Heart right ventricle (tissue), 16 donors: ENCODE results near the gene KSR2. TPM values are rescaled to one million over a fixed set of nuclear protein-coding genes. Genes with fewer than 3 reads are reported as not detected.

Source experiments
- ATAC-seq, 8 donors: fragments of 200-7000 bp; cut with Tn5 transposase; one replicate each; pipeline ENCODE4 v1.9.1; 2020; ENCODE audit warnings: mild to moderate bottlenecking in 8 of 8, moderate library complexity in 8 of 8, moderate number of reproducible peaks in 1 of 8
- DNase-seq, 2 donors: peaks; one replicate each; pipeline ENCODE4 v3.0.0-alpha.2; 2020
- H3K27ac ChIP-seq, 10 donors: fragments of 200-600 bp; sonication (generic) in 2 of 10; one replicate each; pipeline versions ENCODE4 v1.5.0 to v1.8.0; 2020 to 2022; ENCODE audit warnings: mild to moderate bottlenecking in 3 of 10
- H3K27me3 ChIP-seq, 7 donors: fragments of 200-600 bp; one replicate each; pipeline ENCODE4 v1.8.0; 2021 to 2022; ENCODE audit warnings: mild to moderate bottlenecking in 2 of 7
- H3K36me3 ChIP-seq, 9 donors: fragments of 200-600 bp; sonication (generic) in 1 of 9; one replicate each; pipeline versions ENCODE4 v1.5.0 to v1.8.0; 2020 to 2022; ENCODE audit warnings: mild to moderate bottlenecking in 2 of 9
- H3K4me1 ChIP-seq, 9 donors: fragments of 200-600 bp; sonication (generic) in 1 of 9; one replicate each; pipeline versions ENCODE4 v1.5.0 to v1.8.0; 2020 to 2022; ENCODE audit warnings: mild to moderate bottlenecking in 4 of 9
- H3K4me3 ChIP-seq, 10 donors: fragments of 200-600 bp; sonication (generic) in 2 of 10; one replicate each; pipeline versions ENCODE4 v1.5.0 to v1.8.0; 2020 to 2022; ENCODE audit warnings: mild to moderate bottlenecking in 7 of 10, moderate library complexity in 2 of 10
- H3K9me3 ChIP-seq, 11 donors: fragments of 200-600 bp in 10 of 11; sonication (generic) in 2 of 11; one replicate each; pipeline versions ENCODE4 v1.5.0 to v1.8.0; 2013 to 2022; ENCODE audit warnings: mild to moderate bottlenecking in 2 of 11, control low read depth in 1 of 11, moderate library complexity in 1 of 11
- WGBS, 2 donors: extraction: QIAGEN DNeasy Blood & Tissue Kit; methylation state at CpG; one replicate each; pipeline ENCODE4 v1.1.7; 2013; ENCODE audit warnings: inconsistent platforms in 1 of 2; 5-methylcytosine and 5-hydroxymethylcytosine counted together
- intact Hi-C, 10 donors: fragments of 100-400 bp; cut with DNase I; formaldehyde crosslinking; loops; one replicate each; pipeline versions ENCODE4 v1.11.1 to v1.14.2; 2022
- polyA plus RNA-seq, 2 donors: library from polyadenylated mRNA; stranded (reverse); fragments of 200-250 nt; gene quantifications; one replicate each; pipeline ENCODE4 v1.2.3, GENCODE V29; 2013
- total RNA-seq, 10 donors: library from RNA; stranded (reverse); fragmentation: NEBNext Ultra II Directional in 3 of 10; extraction: Animal tissue kit (Norgen Biotek cat#: 25700) in 3 of 10; gene quantifications; one replicate each; pipeline versions ENCODE4 v1.2.1 to v1.2.4, GENCODE V29; 2021 to 2023
- TF ChIP-seq, protein P1 (sequence below), 9 donors: fragments of 200-600 bp; sonication (generic) in 2 of 9; IDR thresholded peaks; one replicate each; pipeline versions ENCODE4 v1.5.0 to v1.8.0; 2021 to 2022; ENCODE audit warnings: antibody characterized with exemption in 9 of 9, mild to moderate bottlenecking in 5 of 9, moderate library complexity in 1 of 9
- donor health status: Arrhythmogenic right ventricular cardiomyopathy.
- donor health status: ischemic (EF 13 %, LVEDD 7.1; RV severe dilation, severe dysfunction).
- donor health status: healthy with polysubstance abuse.
- donor health status: DM: no; HTN: yes; CAD: no.
- donor health status: DM: no; HTN: no; CAD: no.
- donor health status: ischemic (EF 25% LVEDD 6.9; RV normal size, moderate dysfunction).
- donor health status: ischemic (EF 25% LVEDD 5.7; RV mildly dilated, moderate dysfunction).
- donor health status: healthy.
- donor health status: DM: yes; HTN: yes; CAD: no.
- donor health status: Ischemic cardiomyopathy.
- donor health status: ischemic (EF 35%, LVEDD 5.7; RV mildly dilated, moderate dysfunction).
- donor health status: nonischemic (EF 11% LVEDD 7.7; RV severe dilation, severe dysfunction).
- donor health status: DM: yes; HTN: yes; CAD: no.
- donor health status: PGD.
- donor health status: ischemic (EF 29% LVEDD 5.4; RV normal size, mild dysfunction).
- donor health status: nonischemic (EF 23%, LVEDD 6.1; RV moderate dilation, normal function).

Gene KSR2
- total and polyA plus RNA-seq, 12 donors = 0.02 TPM; not detected in 9

DNA sequence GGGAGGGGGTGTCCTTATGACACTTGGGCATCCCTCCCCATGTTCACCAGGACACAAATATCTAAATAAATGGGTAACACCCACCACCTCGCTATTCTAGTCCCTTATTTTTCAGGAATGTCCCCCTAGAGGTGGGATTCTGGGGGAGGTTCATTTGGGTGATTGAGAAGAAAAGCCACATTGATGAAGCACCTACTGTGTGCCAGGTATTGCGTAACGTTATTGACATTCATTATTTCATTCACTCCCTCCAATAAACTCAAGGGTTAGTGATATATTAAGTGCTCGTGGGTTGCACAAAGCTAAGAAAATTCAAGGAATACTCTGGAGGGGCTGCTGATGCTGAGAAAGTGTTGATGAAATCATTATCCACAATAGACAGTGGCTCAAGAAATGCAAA, 514.8 kb downstream of the KSR2 start:
- H3K4me3 ChIP-seq = no peak overlapping the region
- H3K36me3 ChIP-seq = no peaks in the 10 kb centered on the region
- intact Hi-C loops = no loop called here
- DNase-seq = no peak
- TF ChIP-seq, protein P1, sequence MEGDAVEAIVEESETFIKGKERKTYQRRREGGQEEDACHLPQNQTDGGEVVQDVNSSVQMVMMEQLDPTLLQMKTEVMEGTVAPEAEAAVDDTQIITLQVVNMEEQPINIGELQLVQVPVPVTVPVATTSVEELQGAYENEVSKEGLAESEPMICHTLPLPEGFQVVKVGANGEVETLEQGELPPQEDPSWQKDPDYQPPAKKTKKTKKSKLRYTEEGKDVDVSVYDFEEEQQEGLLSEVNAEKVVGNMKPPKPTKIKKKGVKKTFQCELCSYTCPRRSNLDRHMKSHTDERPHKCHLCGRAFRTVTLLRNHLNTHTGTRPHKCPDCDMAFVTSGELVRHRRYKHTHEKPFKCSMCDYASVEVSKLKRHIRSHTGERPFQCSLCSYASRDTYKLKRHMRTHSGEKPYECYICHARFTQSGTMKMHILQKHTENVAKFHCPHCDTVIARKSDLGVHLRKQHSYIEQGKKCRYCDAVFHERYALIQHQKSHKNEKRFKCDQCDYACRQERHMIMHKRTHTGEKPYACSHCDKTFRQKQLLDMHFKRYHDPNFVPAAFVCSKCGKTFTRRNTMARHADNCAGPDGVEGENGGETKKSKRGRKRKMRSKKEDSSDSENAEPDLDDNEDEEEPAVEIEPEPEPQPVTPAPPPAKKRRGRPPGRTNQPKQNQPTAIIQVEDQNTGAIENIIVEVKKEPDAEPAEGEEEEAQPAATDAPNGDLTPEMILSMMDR (IDR thresholded peaks at IDR 0.05) = no peak
- no peak for ATAC-seq
- no peaks in the 10 kb centered on the region for H3K4me1 ChIP-seq
- peaks cover 0 to 7% (median 0%) of the 10 kb centered on the region in 11 donors for H3K9me3 ChIP-seq
- no peak overlapping the region for H3K27ac ChIP-seq
- WGBS, 2 donors = 79 to 82% methylated on average over 4 of the region's 4 CpGs
- H3K27me3 ChIP-seq = peaks cover 0 to 10% (median 0%) of the 10 kb centered on the region in 7 donors

- H3K36me3 ChIP-seq = no peaks in the 10 kb centered on the region
- H3K9me3 ChIP-seq = peaks cover 0 to 7% (median 0%) of the 10 kb centered on the region in 11 donors
- H3K4me3 ChIP-seq = no peak overlapping the region
- no peaks in the 10 kb centered on the region for H3K4me1 ChIP-seq
- DNase-seq = no peak
- peaks cover 0 to 13% (median 0%) of the 10 kb centered on the region in 7 donors for H3K27me3 ChIP-seq
- intact Hi-C loops = no loop called here
- no peak for ATAC-seq
- TF ChIP-seq, protein P1 (IDR thresholded peaks at IDR 0.05) = no peak
- H3K27ac ChIP-seq = no peak overlapping the region
- 30 to 45% methylated on average over 6 of the region's 6 CpGs for WGBS, 2 donors
These were observed 516.7 kb downstream of the KSR2 start for GRCh38 chr12:117452112-117452511.

GRCh38 chr12:117450209-117450608, 518.6 kb downstream of the KSR2 start:
- TF ChIP-seq, protein P1 (IDR thresholded peaks at IDR 0.05) = no peak
- no peak for ATAC-seq
- no peak overlapping the region for H3K4me3 ChIP-seq
- no peak overlapping the region for H3K27ac ChIP-seq
- peaks cover 0 to 7% (median 0%) of the 10 kb centered on the region in 11 donors for H3K9me3 ChIP-seq
- no peaks in the 10 kb centered on the region for H3K4me1 ChIP-seq
- no peaks in the 10 kb centered on the region for H3K36me3 ChIP-seq
- DNase-seq = no peak
- 56 to 65% methylated on average over 5 of the region's 5 CpGs for WGBS, 2 donors
- intact Hi-C loops = no loop called here
- peaks cover 0 to 13% (median 0%) of the 10 kb centered on the region in 7 donors for H3K27me3 ChIP-seq

GRCh38 chr12:117447665-117448366, 521.0 kb downstream of the KSR2 start:
- Histone ChIP-seq H3K9me3 (peaks cover 0 to 4% (median 0%) of the 10 kb centered on the region in 11 donors), H3K36me3 (no peaks in the 10 kb centered on the region), H3K4me1 (no peaks in the 10 kb centered on the region), H3K27ac (no peak overlapping the region), H3K4me3 (no peak overlapping the region), H3K27me3 (peaks cover 0 to 13% (median 0%) of the 10 kb centered on the region in 7 donors)
- 86 to 89% methylated on average over 6 of the region's 6 CpGs for WGBS, 2 donors
- no peak for DNase-seq
- TF ChIP-seq, protein P1 (IDR thresholded peaks at IDR 0.05) = no peak
- intact Hi-C loops = loop anchor here in 1 of 10 donors (10.0 kb wide), 1 partner anchor 77 kb away; no protein-coding TSS in a partner anchor
- ATAC-seq = no peak
